Activated CD4-positive, alpha-beta T cell treated with anti-CD3 and anti-CD28 coated beads for 48 hours (primary cell): Measurements from ENCODE around the gene KRT10.
"Not testable (repeated sequence)": the region's sequence is repeated elsewhere in the genome, so short reads cannot be mapped to it uniquely, and the experiment has no call there.

Experiments
- DNase-seq: peaks from one replicate; pipeline ENCODE4 v3.0.0-alpha.2; 2020

The KRT10 gene

GRCh38 chr17:40832840-40833239, 10.4 kb upstream of the KRT10 start:
- no peak for DNase-seq

GRCh38 chr17:40830085-40830776, 7.8 kb upstream of the KRT10 start:
- no peak for DNase-seq

- DNase-seq = no peak
Observed at GRCh38 chr17:40828454-40829044, 6.1 kb upstream of the KRT10 start.

GRCh38 chr17:40827746-40828453, 5.5 kb upstream of the KRT10 start:
- DNase-seq = peak; percentile 14

- no peak for DNase-seq
Observed at GRCh38 chr17:40825599-40825998, 3.2 kb upstream of the KRT10 start.

GRCh38 chr17:40824015-40824832, 1.8 kb upstream of the KRT10 start:
- DNase-seq = no peak

GRCh38 chr17:40821536-40821935, 878 bp downstream of the KRT10 start:
- DNase-seq = no peak

GRCh38 chr17:40820228-40820838, 2.1 kb downstream of the KRT10 start:
- DNase-seq = peak; percentile 15

- DNase-seq = no peak
Observed at GRCh38 chr17:40819528-40820125, 2.8 kb downstream of the KRT10 start.

- DNase-seq = peak; percentile 87
Observed at GRCh38 chr17:40818733-40819527, 3.5 kb downstream of the KRT10 start.

GRCh38 chr17:40818343-40818732, 4.1 kb downstream of the KRT10 start:
- DNase-seq = no peak

GRCh38 chr17:40817103-40817682, 5.2 kb downstream of the KRT10 start:
- no peak for DNase-seq

GRCh38 chr17:40816569-40816968, 5.8 kb downstream of the KRT10 start:
- no peak for DNase-seq

- no peak for DNase-seq
Observed at GRCh38 chr17:40815381-40815780, 7.0 kb downstream of the KRT10 start.

GRCh38 chr17:40814657-40815056, 7.8 kb downstream of the KRT10 start:
- not testable (repeated sequence) for DNase-seq

GRCh38 chr17:40813804-40814203, 8.6 kb downstream of the KRT10 start:
- DNase-seq = no peak

GRCh38 chr17:40812639-40813038, 9.8 kb downstream of the KRT10 start:
- no peak for DNase-seq

GRCh38 chr17:40810494-40810893, 11.9 kb downstream of the KRT10 start:
- no peak for DNase-seq

- DNase-seq = no peak
Observed at GRCh38 chr17:40809721-40810421, 12.5 kb downstream of the KRT10 start.

- no peak for DNase-seq
Observed at GRCh38 chr17:40806131-40806530, 16.3 kb downstream of the KRT10 start.
